ENCODE data around the gene PPIL1.
"Not testable (repeated sequence)": the region's sequence is repeated elsewhere in the genome, so short reads cannot be mapped to it uniquely, and the experiment has no call there.

PPIL1 gene

DNA sequence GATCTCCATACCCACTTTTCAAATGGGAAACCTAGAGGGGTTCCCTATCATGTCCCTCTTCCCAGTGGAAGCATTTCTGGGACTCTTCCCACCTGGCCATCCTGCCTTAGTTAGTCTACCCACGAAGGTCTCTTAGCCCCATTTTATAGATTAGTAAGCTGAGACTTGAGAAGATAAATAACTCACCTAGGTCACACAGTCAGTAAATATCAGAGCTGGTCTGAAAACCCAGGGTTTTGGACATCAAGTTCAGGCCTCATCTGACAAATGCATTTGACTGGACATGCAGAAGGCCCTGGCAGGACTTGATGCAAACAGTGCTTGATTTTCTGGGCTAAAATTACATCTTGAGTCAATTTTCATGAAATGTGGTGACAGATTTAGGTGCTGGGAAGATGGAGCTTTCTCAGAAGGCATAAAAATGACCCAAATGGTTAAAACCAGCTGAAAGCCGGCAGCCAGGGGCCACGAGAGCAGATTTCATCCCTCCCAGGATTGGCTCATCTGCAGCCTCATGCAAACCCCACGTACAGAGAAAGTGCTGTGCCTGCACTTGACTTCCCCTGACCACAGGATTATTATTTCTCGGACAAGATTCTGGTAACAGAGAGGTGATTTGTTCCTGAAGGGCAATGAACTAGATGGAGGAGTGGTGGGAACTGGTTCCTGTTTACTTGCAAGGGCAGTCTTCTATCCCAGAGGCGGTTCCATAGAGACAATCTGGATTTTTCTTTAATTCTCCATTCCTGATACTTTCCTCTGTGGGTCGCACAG, 58.5 kb downstream of the PPIL1 start:
- DNase-seq (ENCODE audit: low spot score): no peak

GRCh38 chr6:36814249-36814648, 60.4 kb downstream of the PPIL1 start:
- DNase-seq (ENCODE audit: low spot score): no peak

- DNase-seq (ENCODE audit: low spot score): no peak
These were observed 61.1 kb downstream of the PPIL1 start for GRCh38 chr6:36813526-36813925.

DNA sequence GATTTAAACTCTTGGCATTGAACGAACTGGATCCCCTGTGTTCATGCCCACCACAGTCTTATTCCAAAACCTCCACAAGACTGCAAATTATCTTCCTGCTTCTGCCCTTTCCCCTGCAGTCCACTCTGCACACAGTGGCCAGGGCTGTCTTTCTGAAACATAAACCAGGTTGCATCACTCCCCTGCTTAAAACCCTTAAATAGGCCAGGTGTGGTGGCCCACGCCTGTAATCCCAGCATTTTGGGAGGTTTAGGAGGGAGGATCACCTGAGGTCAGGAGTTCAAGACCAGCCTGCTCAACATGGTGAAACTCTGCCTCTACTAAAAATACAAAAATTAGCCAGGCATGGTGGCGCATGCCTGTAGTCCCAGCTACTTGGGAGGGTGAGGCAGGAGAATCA, 61.6 kb downstream of the PPIL1 start:
- DNase-seq (ENCODE audit: low spot score): not testable (repeated sequence)

GRCh38 chr6:36809941-36810803, 64.4 kb downstream of the PPIL1 start:
- DNase-seq (ENCODE audit: low spot score): no peak

DNA sequence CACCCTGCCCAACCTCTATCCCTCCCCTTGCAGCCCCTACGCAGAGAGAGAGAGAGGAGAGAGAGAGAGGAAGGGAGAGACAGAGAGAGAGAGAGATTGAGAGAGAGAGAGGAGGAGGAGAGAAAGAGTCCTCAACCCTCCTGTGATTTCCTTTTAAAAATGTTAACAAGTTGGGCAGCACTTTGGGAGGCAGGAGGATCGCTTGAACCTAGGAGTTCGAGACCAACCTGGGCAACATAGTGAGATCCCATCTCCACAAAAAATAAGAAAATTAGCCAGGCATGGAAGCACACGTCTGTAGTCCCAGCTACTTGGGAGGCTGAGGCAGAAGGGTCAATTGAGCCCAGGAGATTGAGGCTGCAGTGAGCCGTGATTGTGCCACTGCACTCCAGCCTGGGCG, 65.4 kb downstream of the PPIL1 start:
- DNase-seq (ENCODE audit: low spot score): no peak

DNA sequence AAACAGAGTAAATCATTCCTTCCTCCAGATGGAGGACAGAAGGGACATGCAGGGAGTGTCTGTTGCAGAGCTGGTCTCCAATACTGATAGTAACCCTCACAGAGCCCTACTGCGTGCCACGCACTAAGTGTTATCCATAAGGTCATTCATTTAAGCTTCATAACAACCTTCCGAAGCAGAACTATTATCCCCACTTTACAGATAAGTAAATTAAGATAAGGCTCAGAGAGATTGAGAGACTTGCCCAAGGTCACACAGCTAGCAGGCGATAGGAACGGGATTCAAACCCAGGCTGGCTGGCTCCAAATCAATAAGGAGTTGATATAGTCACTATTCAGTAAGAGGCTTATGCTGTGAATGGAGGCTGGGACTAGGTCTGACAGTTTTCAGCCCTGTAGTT, 66.0 kb downstream of the PPIL1 start:
- no peak for DNase-seq (ENCODE audit: low spot score)

GRCh38 chr6:36807750-36808149, 66.9 kb downstream of the PPIL1 start:
- DNase-seq (ENCODE audit: low spot score): no peak

- DNase-seq (ENCODE audit: low spot score): no peak
These were observed 67.5 kb downstream of the PPIL1 start for GRCh38 chr6:36807143-36807542.

DNA sequence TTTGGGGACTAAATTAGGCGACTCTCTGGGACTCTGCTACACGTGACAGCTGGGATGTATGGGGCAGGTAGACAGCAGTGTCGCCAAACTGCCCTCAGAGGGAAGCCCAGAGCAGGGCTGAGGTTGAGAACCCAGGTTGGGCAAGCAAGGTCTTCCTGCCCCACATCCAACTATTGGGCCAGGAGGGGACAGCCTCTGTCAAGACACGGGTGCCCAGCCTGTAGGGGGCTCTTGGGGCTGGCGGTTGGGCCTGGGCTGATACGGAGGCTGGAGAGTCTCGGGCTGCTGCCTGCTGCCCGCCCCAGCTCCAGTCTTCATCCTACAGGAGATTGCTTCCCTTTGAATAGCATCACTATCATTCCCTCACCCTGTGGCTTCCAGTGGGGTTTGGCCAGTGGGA, 68.7 kb downstream of the PPIL1 start:
- no peak for DNase-seq (ENCODE audit: low spot score)

GRCh38 chr6:36805096-36805797, 69.4 kb downstream of the PPIL1 start:
- no peak for DNase-seq (ENCODE audit: low spot score)
